Stimulated activated CD8-positive, alpha-beta memory T cell treated with anti-CD3 and anti-CD28 coated beads, Interleukin-7, amount 100 ng/mL, for 24 hours (primary cell): ENCODE results near the gene IFI27.
A peak's percentile ranks its signal among the peaks of the same experiment; 100 is the strongest.

Experiments
- DNase-seq: peaks from one replicate; pipeline ENCODE4 v3.0.0-alpha.2; 2020; ENCODE audit warnings: low read depth

The IFI27 gene

DNA sequence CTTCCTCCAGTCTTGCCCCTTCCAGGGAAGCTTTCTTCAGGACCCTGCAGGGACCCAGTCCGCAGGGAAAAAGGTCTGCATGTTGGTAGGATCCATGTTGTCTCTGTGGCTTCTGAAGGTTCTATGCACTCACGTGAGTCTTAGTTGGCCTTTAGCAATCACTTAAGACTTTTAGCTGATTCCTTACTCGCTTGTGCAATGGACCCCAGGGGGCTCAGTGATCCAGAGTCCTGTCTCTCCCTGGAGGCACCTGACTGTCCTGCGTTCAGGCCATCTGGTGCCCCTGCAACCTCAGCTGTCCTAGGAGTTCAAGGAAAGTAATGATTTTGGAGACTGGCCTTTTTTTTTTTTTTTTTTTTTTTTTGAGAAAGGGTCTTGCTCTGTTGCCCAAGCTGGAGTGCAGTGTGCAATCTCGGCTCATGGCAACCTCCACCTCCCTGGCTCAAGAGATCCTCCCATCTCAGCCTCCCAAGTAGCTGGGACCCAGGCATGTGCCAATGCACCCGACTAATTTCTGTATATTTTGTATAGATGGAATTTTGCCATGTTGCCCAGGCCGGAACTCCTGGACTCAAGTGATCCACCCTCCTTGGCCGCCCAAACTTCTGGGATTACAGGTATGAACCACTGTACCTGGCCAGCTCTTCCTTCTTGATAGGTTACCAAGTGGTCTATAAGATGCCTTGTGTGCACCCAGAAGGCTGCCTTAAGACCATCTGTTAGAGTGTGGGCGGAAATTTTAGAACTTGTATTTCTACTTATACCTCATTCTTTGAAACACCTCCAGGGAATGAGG lies 14.2 kb downstream of the IFI27 start:
- no peak for DNase-seq

DNA sequence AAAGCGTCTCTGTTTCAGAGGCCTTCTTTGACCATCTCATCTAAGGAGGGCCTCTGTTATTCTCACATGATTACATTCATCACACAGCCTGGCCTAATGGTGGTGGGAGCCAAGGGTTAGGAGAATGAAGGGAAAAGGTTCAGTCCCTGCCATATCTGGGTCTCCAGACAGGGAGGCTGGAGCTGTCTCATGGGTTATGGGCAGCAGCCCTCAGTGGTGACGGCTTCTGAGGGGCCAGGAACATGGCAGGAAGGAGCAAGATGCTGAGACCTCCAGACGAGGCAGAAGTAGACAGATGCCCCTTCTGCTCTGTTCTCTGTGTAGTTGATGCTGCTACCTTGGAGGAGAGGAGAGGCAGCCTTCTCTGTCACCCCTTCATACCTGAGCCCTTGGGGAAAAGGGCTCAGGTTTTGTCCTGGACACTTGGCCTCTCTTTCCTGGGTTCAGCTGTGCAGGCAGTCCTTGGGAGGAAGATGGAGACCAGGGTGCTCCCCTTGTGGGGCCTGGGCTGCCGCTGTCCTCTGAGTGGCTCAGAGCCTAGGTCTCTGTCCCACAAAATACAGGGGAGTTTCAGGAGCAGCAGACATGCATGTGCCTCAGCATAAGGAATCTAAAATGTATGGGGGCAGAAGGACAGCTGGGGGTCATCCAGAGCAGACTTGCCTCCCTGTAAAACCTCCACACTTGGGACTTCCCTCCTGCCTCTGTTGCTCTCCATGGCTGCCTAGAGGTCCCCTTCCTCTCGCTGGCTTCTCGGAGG lies 15.3 kb downstream of the IFI27 start:
- no peak for DNase-seq

DNA sequence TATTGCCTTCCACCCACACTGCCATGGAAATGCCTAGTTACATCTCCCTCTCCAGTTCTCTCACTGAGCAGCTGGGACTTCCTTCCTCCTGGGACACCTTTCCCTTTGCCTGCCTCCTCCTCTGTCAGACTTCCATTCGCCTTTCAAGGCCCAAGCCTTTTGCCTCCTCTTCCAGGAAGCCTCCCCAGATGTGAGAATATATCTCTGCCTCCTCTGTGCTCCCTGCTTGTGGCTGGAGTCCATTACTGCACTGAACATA lies 15.8 kb downstream of the IFI27 start:
- DNase-seq, result no peak

DNA sequence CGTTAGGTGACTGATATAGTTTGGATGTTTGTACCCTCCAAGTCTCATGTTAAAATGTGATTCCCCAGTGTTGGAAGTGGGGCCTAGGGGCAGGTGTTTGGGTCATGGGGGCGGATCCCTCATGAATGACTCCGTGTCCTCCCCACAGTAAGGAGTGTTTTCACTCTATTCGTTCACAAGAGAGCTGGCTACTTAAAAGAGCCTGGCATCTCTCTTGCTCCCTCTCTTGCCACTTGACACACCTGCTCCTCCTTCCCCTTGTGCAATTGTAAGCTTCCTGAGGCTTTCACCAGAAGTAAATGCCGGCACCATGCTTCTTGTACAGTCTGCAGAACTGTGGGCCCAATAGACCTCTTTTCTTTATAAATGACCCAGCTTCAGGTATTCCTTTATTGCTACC lies 16.3 kb downstream of the IFI27 start:
- DNase-seq, result no peak

DNA sequence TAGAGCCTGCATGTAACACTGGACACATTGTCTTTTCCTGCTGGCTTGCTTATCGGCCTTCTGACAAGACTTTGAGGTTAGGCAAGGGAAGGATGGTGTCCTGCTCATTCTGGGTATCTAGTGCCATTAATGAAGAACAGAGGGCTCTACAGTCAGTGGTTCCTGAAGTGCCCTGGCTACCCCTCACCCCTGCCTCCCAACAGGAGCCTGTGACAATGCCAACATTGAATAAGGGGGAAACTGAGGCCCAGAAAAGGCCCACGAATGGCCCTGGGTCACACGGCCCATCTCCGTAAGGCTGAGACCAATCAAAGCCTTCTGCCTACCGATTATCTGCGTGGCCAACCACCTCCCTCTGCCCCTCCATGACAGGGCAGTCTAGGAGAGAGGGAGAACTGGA lies 16.8 kb downstream of the IFI27 start:
- no peak for DNase-seq

DNA sequence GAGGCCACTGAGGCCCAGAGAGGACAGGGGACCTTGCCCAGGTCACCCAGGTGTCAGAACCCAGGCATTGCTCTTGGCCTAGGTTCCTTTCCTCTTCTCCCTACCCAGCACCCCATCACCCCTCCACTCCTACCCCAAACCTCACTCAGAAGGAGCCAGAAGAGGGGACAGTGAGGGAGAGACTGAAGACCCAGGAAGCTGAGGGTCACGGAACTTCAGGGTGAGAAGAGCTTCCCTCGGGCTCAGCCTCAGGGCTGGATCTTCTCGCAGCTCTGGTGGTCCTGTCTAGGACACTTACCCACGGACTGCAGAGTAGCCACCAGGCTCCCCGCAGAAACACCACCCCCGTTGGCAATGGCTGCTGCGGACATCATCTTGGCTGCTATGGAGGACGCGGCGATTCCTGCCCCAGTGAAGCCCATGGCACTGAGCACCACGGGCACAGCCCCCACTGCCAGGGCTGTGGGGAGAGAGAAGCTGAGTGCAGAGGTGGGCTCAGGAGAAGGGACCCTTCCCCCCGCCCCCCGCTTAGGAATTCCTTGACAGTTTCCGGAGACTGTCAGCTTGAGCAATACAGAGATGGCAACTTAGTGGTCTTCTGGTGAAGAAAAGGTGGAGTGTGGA lies 17.8 kb downstream of the IFI27 start:
- DNase-seq, result no peak

DNA sequence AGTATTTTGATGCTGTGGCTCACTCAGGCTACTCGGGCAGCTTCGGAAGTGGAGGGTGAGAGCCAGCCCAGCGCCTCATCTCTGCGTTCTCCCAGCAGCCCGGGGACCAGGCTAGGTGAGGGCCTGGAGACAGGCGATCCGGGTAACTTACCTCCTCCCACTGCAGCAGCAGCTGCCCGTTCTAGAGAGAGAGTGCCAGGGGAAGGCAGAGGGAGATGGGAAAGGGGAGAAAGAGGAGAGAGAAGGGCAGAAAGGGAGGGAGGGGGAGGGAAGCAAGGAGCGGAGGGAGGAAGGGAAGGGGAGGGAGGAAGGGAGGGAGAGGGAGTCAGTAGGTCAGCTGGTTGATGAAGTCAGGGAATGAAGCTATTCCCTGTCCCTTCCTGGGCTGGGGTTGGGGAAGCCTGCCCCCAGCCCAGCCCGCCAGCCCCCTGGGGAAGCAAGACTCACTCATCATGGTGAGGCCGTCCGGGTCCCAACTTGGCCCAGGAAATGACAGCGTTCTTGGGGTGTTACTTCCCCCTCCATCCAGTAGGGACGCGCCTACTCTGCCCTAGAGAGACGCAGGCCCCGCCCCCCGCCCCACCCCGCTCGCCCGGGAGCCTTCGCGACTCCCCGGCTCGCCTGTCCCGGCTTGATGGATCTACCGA lies 18.7 kb downstream of the IFI27 start, which contains the start of gene IFI27L2:
Gene IFI27L2, minus strand, starts transcription at position 494 of the 647 bp plus-strand sequence. Its CDS starts 40 bp downstream, at position 454.
- peak; percentile 44 for DNase-seq

DNA sequence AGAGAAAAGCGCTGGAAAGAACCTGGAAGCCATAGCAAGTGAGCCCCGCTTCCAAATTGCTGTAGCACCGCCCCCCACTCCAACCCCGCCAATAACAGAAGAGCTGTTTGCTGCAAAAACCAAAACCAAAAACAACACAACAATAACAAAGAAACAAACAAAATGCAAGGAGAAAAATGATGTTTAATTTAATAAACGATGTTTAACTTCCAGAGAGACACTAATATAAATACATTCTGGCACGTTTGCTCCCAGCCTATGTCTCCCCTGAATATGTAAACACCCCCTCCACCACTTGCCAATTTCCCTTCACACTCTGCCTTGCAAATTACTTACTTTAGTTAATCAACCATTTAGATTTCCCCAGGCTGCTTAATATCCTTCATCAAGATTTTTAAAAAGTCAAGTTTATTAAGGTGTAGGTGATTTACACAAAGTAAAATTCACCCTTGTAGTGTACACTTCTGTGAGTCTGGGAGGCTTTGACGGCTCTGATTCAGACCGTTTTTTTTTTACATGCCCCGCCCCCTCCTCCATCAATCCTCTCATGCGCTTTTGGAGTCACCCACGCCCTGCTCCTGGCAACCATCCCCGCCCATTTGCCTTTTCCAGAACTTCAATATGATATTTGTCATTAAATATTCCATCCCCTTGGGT lies 19.4 kb downstream of the IFI27 start:
- DNase-seq, result no peak

DNA sequence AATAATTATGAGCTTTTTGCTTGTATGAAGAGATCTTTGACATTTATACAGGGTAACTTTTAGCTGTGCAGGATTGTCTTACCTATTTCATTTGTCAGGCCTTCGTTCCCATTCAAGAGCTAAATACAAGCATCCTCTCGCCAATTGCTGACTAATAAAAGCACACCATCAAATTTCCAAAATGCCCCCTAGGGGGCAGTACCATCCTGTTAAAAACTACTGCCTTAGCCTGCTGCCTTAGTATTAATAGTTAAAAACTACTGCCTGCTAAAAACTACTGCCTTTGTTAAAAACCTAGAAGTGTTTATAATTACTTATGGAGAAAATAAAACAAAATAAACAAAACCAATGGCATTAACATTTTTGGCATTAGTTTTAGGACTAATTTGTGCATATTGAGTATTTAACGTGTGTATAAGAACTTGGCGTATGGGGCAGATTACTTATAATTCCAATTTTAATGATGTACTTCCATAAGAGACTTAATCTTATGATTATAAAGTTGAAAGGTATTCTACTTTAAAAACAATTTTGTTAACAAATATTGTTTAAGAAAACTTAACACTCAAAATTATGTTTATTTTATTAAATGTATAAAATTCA lies 21.9 kb downstream of the IFI27 start:
- DNase-seq, result no peak

DNA sequence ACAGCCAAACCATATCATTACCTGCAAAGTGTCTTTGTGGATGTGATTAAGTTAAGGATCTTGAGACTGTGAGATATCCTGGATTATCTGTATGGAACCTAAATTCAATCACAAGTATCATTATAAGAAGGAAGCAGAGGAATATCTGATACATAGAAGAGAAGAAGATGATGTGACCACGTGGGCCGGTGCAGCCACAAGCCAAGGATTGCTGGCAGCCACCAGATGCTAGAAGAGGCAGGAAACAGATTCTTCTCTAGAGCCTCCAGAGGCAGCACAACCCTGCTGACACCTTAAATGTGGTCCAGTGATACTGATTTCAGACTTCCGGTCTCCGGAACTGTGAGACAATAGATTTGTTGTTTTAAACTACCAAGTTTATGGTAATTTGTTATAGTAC lies 24.9 kb downstream of the IFI27 start:
- DNase-seq, result no peak

DNA sequence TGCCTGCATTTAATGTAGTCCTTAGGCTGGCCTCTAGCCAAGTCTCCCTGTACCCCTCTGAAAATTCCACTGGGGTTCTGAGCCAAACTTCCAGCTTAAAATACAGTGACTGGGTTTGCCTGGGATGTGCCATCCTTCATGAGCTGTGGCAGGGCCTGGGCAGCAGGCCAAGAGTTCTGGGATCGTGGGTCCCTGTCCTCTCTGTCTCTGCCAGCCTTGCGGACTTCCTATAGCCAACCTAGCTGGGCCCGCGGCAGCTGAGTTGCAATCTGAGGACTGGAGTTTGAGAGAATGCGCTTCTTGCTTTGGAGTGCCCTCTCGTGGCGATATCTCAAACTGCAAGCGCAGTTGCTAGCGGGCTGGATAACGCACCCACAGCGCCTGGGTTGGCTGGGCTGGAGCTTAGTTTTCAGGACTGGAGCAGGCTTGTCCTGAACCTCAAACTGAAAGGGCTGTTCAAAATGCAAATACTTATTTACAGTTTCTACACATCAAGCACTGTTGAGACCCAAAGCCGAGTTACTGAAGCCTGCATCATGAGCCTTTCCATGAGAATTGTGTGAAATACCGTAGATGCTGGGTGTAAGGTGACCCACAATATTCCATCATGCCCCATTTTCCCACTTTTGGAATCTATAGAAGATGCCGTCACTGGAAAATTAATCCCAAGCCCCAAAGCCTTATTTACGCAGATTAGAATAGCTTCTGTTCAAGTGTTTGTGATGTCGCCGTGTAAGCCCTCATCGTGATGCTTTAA lies 26.2 kb downstream of the IFI27 start:
- DNase-seq, result peak; percentile 74

DNA sequence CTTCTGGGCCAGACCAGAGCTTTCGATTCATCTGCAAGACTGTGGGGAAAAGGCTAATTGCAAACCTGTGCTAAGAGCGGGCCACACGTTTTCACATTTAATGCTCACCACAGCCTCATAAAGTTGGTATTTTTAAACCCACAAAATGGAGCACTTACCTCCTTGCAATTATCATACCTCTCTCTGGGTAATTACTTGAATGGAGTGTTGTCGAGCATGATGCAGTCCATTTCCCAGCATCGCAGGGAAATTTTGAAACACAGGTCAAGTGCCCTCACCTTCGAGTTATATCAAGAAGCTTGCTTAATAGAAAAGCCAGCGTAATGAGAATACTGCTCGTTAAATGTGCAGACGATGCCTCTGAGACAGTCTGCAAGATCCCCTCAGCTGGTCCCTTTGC lies 27.7 kb downstream of the IFI27 start:
- DNase-seq, result no peak

DNA sequence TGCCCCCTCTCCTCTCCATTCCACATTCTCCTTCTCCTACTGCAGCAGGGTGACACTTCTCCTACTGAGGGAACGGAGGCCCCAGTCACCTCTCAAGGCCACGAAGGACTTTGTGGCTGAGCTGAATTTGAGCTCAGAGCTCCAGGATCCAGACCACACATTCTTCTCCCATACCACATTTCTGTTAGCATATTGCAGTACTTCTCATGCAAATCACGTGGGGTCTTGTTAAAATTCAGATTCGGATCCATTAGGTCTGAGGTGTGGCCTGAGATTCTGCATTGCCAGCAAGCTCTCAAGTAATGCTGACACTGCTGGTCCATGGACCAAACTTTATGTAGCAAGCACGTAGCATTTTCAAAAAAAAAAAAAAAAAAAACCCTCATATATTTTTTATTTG lies 28.5 kb downstream of the IFI27 start:
- DNase-seq, result no peak

DNA sequence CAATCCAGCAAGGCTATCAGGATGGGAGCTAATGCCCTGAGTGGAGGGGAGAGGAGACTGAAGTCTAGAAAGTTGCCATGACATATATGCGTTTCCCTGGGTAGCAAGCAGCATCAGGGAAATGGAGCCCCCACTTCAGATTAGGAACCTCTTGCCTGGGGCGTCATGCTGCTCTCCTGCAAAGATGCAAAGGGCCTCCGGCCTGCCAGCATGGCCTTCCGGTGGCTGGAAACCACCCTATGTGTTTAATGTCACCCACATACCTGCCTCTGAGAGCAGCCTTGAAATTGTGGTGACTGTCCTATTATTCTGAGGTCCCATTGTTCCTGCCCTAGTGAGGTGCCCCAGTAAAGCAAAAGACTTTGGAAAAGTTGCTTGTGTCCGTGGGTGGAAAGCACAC lies 28.9 kb downstream of the IFI27 start:
- no peak for DNase-seq

DNA sequence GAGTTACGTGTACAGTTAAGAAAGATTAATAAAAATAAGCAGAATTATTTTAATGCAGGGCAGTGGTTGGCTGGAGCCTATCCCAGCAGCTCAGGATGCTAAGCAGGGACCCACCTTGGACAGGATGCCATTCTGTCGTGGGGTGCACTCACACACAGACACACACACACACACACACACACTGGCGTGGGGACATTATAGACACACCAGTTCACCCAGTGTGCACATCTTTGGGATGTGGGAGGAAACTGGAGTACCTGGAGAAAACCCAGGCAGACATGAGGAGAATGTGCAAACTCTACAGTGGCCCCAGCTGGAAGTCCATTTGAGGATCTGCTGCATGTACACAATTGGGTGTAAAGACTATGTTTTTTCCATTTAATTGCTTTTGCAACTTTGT lies 31.7 kb downstream of the IFI27 start:
- no peak for DNase-seq

DNA sequence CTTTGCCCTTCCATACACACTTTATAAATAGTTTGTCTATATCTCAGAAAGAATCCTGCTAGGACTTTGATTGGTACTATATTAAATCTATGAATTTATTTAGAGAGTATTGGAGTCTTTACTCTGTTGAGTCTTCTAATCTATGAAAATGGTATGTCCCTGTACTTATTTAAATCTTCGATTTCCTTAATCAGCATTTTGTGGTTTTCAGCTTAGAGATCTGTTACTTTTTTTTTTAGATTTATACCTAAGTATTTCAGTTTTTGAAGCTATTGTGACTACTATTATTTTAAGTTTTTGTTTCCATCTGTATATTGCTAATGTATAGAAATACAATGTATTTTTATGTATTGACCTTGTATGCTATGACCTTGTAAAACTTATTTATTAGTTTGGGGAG lies 32.3 kb downstream of the IFI27 start:
- DNase-seq, result no peak

DNA sequence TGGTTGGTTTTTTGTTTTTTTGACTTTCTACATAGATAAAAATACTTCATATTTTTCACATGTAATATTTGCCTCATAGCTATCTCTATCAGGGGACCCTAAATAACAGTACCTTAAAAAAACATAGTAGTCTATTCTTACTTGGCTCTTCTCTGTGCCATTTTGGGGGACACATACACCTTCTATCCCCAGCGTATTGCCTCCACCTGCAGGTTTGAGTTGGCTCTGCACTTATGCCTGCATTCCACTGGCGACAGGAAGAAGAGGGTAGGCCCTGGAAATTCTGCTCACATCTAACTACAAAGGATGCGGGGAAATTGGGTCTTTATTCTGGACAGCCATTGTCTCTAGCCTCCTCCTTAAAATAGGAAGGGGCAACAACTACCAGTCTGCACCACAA lies 32.7 kb downstream of the IFI27 start:
- DNase-seq, result no peak

DNA sequence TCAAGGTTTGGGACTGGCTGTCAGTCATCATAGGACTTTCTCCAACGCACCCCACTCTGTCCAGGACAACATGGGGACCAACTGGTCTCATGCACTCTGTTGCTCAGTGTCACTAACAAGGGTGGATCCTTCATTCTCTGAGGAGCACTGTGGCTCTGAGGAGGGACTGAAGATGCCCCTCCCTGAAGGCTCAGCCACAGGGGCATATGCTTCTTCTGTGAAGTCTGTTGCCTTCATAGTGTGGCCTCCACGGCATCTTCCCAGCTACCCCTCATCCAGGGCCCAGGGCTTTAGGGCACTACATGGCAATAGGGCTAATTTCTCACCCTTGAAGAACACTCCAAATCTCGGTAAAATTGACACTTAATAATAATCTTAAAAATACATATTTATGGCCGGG lies 33.2 kb downstream of the IFI27 start:
- DNase-seq, result no peak

DNA sequence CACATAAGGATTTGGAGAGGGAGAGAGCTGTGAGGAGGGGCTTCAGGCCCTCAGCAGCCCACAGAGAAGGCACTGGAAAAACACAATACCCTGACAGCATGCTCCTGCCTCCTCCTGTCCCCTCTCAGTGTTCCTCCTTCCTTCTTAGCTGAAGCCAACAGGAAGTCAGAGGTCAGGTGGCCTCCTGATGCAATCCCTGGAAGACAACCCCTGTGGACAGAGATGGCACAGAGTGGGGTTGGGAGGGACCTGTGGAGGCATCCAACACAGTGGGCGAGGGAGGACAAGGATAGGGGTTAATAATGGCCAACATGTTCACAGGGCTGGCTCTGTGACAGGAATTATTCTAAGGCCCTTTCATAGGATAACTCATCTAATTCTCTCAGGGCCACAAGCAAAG lies 34.2 kb downstream of the IFI27 start:
- DNase-seq, result no peak

DNA sequence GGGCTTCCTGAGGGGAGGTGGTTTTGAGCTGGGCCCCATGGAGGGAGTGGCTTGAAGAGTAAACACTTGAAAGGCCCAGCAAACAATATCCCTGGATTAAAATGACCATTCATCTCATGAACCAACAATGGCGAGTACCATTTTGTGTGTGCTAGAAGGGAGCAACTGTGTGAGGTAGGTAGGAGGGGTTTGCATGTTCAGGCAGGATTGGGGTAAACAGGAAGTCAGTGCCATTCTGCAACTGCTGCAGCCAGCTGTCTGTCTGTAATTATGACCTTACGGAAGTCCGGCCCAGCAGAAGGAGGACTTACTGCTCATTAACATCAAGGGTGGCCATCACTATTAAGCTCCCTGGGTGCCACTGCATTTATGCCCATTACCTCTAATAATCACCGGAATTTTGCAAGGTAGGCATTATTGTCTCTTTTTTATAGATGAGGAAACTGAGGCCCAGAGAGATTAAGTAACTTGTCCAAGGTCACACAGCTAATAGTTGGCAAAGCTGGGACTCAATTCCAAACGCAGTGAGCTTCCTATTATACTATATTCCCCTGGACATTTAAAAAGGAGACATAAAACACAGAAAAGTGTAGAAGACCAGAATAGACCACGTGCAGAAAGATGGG lies 35.5 kb downstream of the IFI27 start:
- DNase-seq, result no peak

DNA sequence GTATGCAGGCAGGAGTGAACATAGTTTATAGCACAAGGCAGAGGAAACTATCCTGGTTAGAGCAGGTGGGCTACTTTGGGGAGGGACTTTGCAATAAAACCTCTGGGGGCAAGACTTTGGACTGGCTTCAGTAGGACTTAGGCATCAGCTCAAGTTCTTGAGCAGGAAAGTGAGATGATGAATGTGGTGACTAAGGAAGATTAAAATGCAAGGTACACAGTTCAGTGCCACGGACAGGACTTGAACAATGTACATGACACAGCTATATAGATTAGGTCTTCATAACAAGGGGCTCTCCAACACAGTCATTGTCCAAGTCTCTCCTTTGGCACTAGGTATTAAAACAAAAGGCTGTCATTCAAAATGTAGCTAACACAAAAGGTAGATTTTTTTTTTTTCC lies 42.1 kb downstream of the IFI27 start:
- no peak for DNase-seq
